Islet precursor cell (in vitro differentiated cells): Measurements from ENCODE around the gene PBX1.
A peak's percentile ranks its signal among the peaks of the same experiment; 100 is the strongest.

ENCODE experiments used
- DNase-seq: peaks from one replicate; pipeline ENCODE4 v3.0.0-alpha.2; 2018

The PBX1 gene

GRCh38 chr1:164764333-164764732 lies 205.3 kb downstream of the PBX1 start:
- DNase-seq = no peak

- no peak for DNase-seq
These were observed 206.6 kb downstream of the PBX1 start for GRCh38 chr1:164765557-164765956.

GRCh38 chr1:164765992-164766720 lies 207.2 kb downstream of the PBX1 start:
- DNase-seq = no peak

- no peak for DNase-seq
These were observed 208.9 kb downstream of the PBX1 start for GRCh38 chr1:164767752-164768402.

- no peak for DNase-seq
These were observed 209.6 kb downstream of the PBX1 start for GRCh38 chr1:164768619-164769018.

- DNase-seq = no peak
These were observed 210.6 kb downstream of the PBX1 start for GRCh38 chr1:164769486-164770130.

GRCh38 chr1:164770131-164770529 lies 211.1 kb downstream of the PBX1 start:
- no peak for DNase-seq

GRCh38 chr1:164771041-164771618 lies 212.1 kb downstream of the PBX1 start:
- DNase-seq = peak; percentile 94

- peak; percentile 97 for DNase-seq
These were observed 212.8 kb downstream of the PBX1 start for GRCh38 chr1:164771619-164772361.

GRCh38 chr1:164772635-164773034 lies 213.7 kb downstream of the PBX1 start:
- DNase-seq = peak; percentile 99

GRCh38 chr1:164773102-164773501 lies 214.1 kb downstream of the PBX1 start:
- no peak for DNase-seq

- no peak for DNase-seq
These were observed 215.4 kb downstream of the PBX1 start for GRCh38 chr1:164774413-164774812.

GRCh38 chr1:164774819-164775654 lies 216.1 kb downstream of the PBX1 start:
- DNase-seq = no peak

GRCh38 chr1:164777518-164777917 lies 218.5 kb downstream of the PBX1 start:
- no peak for DNase-seq

GRCh38 chr1:164779376-164779775 lies 220.4 kb downstream of the PBX1 start:
- no peak for DNase-seq

- no peak for DNase-seq
These were observed 221.3 kb downstream of the PBX1 start for GRCh38 chr1:164780111-164780812.

GRCh38 chr1:164780863-164781262 lies 221.9 kb downstream of the PBX1 start:
- peak; percentile 90 for DNase-seq

GRCh38 chr1:164781972-164782371 lies 223.0 kb downstream of the PBX1 start:
- DNase-seq = no peak

- DNase-seq = no peak
These were observed 225.0 kb downstream of the PBX1 start for GRCh38 chr1:164783778-164784555.

- no peak for DNase-seq
These were observed 226.0 kb downstream of the PBX1 start for GRCh38 chr1:164784960-164785359.
